Measurements from ENCODE around the gene NDUFA11.

DNA sequence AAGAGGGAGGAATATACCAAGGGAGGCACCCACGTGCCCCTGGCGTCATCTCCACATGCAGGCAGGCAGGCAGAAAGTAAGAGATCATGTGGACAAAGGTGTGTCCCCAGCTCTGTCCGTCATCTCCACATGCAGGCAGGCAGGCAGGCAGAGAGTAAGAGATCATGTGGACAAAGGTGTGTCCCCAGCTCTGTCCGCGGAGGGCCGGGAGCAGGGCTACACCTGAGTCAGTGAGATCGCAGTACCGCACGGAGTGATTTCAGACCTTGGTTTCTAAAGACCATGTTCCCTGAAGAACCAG, 32.7 kb upstream of the NDUFA11 start:
- TF ChIP-seq, protein P1, sequence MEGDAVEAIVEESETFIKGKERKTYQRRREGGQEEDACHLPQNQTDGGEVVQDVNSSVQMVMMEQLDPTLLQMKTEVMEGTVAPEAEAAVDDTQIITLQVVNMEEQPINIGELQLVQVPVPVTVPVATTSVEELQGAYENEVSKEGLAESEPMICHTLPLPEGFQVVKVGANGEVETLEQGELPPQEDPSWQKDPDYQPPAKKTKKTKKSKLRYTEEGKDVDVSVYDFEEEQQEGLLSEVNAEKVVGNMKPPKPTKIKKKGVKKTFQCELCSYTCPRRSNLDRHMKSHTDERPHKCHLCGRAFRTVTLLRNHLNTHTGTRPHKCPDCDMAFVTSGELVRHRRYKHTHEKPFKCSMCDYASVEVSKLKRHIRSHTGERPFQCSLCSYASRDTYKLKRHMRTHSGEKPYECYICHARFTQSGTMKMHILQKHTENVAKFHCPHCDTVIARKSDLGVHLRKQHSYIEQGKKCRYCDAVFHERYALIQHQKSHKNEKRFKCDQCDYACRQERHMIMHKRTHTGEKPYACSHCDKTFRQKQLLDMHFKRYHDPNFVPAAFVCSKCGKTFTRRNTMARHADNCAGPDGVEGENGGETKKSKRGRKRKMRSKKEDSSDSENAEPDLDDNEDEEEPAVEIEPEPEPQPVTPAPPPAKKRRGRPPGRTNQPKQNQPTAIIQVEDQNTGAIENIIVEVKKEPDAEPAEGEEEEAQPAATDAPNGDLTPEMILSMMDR (IDR thresholded peaks at IDR 0.05; ENCODE audit: borderline replicate concordance, extremely low read depth, low read length, poor library complexity, severe bottlenecking) = no peak
- TF ChIP-seq EZH2 (IDR thresholded peaks at IDR 0.05; ENCODE audit: borderline replicate concordance, low read depth, low read length, severe bottlenecking) = no peak

Data from DND-41 (cell line).